HG02884 (cell line): ENCODE data around the gene CRISPLD2.
"Not testable (repeated sequence)": the region's sequence is repeated elsewhere in the genome, so short reads cannot be mapped to it uniquely, and the experiment has no call there.

Experiments
- ATAC-seq: cut with Tn5 transposase; IDR thresholded peaks from one replicate; pipeline ENCODE4 v1.9.1; 2021; ENCODE audit warnings: mild to moderate bottlenecking, moderate library complexity; ENCODE audit not compliant: unreplicated experiment

The CRISPLD2 gene

DNA sequence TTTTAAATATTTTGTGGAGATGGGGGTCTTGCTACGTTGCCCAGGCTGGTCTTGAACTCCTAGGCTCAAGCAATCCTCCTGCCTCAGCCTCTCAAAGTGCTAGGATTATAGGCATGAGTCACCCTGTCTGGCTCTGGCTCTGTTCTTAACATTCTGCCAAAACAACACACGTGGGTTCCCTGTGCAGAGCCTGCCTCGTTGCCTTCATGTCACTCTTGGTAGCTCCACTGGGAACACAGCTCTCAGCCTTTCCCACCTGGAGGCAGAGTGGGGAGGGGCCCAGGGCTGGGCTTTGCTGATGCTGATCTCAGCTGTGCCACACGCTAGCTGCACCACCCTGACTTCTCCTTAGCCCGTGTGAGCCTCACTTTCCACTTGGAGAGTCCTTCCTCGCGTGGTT, 19.3 kb downstream of the CRISPLD2 start:
- ATAC-seq = no peak

DNA sequence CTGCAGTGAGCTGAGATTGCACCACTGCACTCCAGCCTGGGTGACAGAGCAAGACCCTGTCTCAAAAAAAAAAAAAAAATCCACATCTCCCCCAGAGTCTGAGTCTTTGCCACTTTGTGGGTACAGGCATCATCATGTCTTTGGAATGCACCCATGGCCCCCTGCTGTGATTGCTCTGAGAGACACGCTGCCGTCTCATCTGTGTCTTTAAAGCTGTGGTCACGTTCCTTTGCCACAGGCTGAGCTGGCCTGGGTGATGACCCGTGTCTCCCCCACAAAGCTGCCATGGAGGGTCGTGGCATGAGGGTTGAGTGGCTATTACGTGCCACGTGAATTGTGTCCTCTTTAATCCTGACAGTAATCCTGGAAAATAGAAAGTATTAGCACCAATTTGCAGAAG, 20.2 kb downstream of the CRISPLD2 start:
- no peak for ATAC-seq

DNA sequence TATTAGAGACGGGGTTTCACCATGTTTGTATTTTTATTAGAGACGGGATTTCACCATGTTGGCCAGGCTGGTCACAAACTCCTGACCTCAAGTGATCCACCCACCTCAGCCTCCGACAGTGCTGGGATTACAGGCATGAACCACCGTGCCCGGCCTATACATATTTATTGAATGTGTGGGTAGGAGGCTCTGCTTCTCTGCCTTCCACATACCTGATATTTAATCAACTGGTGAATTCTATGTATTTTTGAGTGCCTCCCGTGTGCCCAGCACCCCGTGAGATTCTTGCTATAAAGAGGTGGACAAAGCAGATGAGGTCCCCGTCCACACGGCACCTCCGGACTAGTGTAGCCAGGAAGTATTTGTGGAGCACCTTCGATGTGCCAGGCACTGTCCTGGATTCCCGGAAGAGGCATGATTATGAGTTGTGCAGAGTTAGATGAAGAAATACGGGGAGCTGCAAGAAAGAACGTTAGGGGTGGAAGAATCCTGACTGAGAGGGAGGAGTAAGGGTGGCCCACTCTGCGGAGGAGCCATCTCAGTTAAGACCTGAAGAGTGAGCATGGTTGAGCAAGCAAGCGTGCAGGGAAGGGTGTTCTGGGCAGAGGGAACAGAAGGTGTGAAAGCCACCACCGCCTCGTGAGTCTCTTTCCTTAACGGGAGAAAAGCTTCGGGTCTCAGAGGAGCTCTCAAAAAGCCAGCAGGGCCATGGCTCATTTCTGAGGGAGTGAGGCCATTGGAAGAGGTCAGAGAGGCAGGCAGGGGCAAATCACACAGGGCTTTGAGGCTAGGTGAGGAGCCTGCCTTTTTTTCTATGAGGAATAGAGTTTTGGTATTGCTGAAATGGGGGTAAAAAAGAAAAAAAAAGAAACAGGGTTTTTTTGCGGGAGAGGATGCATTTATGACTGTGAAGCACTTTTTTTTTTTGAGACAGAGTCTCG, 21.2 kb downstream of the CRISPLD2 start:
- no peak for ATAC-seq

DNA sequence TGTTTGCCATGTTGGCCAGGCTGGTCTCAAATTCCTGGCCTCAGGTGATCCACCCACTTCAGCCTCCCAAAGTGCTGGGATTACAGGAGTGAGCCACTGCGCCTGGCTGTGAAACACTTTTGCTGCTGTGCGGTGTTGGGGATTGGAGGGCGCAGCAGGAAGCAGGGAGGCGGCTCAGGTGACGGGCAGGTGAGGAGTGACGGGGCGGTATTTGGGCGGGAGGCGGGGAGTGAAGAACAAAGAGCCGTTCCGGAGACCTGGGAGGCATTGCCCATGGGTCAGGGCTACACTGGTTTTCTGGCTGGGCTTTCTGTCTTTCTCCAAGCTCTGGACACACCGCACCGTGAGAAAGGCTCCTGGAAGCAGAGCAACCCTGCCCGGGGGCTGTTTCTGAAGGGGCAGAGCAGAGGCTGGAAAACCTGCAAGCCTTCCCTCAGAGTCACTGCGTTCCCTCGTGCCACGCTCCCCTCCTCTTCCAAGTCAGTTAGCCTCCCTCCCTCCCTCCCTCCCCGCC, 22.1 kb downstream of the CRISPLD2 start:
- no peak for ATAC-seq

DNA sequence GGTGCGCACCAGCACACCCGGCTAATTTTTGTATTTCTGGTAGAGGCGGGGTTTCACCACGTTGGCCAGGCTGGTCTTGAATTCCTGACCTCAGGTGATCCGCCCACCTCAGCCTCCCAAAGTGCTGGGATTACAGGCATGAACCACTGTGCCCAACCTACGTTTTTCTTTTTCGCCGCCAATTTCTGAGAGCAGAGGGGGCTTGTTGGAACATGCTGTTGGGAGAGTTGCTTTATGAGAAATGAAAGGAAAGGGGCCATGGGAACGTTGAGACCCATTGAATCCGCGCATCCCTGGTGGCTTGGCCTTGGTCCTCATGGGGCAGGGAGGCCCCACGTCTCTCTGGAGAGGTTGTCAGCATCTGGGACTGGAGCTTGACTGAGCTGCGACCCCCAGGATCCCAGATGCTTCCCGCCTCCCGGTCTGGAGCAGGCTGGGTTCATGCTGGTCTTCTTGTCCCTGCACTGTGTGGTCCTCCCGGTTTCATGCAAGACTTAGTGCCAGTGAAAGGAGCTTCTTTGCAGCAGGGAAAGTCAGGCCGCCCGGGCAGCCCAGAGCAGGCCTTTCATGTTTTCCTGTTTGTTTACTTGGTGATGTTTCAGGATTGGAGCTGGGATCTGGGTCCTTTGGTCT, 22.8 kb downstream of the CRISPLD2 start:
- no peak for ATAC-seq

DNA sequence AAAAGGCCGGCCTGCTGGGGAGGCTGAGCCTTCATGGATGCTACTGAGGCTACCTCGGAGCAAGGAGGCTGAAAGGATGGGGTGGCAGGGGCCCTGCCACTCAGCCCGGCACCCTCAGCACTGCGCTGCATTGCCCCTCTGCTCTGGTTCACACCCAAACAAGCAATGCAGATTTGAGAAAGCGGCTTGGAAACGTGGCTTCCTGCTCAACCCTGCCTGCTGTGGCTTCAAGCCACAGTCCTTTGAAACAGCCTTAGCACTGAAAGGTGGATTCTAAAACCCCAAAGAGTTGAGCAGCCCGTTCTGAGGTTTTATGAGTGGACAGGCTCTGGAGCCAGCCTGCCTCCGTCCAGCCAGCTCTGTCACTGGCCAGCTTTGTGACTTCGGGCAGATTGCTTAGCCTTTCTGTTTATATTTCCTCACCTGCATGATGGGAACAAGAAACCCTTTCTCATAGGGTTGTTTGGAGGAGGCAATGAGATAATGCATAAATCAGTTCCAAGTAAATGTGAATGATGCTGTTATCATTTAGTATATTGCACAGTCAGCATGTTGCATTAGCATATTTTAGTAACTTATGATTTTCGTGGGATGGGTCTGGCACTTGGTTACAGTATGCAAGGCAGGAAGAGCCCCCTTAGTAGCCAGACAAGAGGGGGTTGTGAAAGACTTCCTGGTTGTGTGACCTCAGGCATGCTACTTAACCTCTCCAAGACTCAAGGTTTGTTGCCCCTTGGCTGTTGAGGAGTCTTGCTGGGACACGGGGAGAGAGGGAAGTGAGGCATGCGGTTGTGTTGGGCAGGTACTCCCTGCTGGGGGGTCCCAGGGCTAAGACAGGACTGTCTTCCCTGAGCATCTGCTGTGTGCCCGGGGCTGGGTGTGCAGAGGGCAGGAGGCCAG, 23.6 kb downstream of the CRISPLD2 start:
- no peak for ATAC-seq

DNA sequence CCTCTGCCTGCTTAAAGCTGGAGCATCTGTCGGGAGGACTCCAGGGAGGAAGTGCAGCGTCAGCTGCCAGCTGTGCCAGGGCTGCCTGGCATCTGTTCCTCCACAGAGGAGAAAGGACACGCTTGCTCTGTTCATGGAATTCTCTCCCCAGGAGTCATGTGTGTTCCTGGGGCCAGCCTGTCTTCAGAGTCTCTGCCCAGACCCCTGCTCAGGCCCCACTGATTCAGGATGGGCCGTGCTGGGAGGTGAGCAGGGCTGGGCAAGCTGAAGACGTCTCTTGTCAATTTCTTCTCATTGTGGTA, 24.2 kb downstream of the CRISPLD2 start:
- no peak for ATAC-seq

DNA sequence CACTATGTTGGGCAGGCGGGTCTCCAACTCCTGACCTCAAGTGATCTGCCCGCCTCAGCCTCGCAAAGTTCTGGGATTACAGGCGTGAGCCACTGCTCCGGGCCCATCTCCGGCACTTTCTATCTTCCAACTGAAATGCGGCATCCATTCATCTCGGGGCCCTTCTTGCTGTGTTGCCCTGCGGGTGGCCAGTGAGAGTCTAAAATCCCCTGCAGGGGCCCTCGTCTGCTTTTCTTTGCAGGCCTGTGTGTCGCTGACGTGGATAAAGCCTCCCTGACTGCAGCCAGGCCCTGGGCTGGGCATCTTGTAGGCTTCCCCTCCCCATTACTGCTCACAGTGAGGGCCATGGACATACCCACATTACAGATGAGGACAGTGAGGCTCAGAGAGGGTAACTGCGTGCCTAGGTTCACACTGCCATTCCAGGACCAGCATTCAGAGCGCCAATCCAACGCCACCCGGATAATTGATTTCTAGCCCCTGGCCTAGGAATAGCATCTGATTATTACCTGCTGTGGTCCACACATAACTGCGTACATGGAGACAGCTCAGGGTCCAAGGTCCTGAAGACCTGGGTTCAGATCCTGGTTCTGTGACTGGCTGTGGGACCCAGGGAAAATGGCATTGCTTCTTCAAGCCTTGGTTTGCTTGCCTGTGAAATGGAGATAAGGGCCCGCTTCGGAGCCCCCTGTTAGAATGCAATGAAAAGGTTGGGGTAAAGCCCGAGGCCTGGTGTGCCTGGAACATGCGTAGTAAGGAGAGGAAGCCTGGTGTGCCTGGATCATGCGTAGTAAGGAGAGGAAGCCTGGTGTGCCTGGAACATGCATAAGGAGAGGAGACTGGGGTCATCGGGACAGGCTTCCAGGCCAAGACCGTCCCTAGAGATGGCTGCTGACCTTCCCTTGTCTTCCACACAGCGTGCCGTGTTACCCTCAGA, 25.0 kb downstream of the CRISPLD2 start:
- no peak for ATAC-seq

DNA sequence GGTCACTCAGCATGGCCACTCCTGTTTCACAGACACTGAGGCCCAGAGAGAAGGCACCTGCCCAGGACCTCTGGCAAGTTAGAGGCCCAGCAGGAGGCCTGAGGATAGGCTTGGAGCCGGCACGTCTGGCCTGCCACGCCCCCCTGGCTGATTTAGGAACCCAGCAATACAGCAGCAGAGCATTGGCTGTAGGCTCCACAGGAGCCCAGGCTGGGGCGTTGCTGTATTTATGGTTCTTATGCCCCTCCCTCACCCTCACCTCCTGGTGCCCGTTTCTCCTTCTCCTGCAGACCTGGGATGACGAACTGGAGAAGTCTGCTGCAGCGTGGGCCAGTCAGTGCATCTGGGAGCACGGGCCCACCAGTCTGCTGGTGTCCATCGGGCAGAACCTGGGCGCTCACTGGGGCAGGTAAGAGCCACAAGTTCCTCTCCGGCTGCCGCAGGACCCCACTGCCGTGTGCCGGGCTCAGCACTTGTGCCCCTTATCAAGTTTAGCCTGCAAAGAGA, 25.8 kb downstream of the CRISPLD2 start:
- ATAC-seq = no peak

DNA sequence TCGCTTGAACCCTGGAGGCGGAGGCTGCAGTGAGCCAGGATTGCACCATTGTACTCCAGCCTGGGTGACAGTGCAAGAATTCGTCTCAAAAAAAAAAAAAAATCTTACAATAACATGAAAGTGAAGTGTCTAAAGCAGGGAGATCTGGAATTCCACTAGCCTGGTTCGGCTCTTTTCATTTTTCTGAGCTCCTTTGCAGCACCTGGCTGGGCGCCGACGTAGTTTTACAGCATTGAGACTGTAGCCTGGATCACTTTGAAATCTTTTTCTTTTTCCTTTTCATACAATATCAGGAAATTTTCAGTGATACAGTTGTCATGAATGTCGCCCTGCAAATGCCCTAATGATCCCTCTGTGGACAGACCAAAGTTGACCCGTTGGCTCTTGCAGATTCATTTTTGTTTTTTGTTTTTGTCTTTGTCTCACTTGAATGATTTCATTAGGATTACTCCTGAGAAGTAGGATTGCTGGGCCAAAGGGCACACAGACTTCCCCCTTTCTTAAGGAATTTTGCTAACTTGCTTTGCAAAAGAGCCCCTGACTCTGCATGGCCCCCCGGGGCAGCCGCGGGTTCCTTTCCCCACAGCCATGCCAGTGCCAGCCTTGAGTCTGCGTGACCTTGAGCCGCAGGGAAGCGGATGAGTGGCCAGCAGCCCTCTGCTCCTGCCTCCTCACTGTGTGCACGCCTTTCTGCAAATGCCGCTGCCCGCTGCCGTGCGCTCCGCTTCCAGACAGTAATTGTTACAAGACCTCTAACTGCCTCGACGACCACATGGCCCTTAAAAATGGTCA, 28.0 kb downstream of the CRISPLD2 start:
- ATAC-seq = no peak

DNA sequence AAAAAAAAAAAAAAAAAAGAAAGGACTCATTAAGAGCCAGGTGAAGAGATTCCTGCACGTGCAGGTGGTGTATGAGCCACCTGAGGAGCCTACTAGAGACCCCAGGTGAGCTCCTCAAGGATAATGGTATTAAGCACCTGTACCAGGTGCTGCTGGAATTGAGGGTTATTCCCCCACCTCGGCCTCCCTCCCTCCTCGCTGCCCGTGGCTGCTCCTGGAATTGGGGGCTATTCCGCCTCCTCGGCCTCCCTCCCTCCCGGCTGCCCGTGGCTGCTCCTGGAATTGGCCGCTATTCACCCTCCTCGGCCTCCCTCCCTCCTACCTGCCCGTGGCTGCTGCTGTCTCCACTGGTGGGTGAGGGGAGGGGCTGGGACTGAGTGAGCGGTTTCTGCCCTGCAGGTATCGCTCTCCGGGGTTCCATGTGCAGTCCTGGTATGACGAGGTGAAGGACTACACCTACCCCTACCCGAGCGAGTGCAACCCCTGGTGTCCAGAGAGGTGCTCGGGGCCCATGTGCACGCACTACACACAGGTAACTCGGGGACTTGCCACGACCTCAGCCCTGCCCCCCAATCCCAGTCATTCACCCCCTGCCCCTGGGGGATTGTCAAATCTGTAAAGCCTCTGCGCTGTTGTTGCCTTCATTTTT, 29.3 kb downstream of the CRISPLD2 start:
- ATAC-seq = no peak

DNA sequence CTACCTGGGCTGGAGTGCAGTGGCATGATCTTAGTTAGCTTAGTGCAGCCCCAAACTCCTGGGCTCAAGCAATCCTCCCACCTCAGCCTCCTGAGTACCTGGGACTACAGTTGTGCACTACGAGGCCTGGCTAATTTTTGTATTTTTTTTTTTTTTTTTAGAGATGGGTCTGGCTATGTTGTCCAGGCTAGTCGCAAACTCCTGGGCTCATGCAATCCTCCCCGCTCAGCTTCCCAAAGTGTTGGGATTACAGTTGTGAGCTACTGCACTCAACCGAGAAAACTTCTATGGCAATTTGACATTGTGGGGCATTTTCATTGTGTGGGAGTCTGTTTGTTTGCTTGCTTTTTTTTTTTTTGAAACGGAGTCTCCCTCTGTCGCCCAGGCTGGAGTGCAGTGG, 30.0 kb downstream of the CRISPLD2 start:
- ATAC-seq = no peak

DNA sequence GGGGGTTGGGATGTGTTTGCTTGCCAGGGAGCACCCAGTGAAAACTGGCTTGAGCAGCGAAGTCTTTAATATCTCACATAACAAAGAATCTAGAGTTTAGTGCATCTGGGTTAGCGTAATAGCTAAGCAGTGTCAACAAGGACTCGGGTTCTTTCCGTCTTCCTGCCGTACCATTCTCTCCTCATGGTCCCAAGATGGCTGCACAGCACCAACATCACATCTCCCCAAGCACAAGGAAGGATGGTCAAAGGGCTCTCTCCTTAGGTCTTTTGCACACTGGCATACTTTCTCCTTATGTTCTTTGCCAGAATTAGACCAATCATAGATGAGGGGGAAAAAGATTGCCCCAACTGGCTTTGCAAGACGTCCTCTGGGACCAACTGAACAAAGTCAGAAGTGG, 30.9 kb downstream of the CRISPLD2 start:
- no peak for ATAC-seq

DNA sequence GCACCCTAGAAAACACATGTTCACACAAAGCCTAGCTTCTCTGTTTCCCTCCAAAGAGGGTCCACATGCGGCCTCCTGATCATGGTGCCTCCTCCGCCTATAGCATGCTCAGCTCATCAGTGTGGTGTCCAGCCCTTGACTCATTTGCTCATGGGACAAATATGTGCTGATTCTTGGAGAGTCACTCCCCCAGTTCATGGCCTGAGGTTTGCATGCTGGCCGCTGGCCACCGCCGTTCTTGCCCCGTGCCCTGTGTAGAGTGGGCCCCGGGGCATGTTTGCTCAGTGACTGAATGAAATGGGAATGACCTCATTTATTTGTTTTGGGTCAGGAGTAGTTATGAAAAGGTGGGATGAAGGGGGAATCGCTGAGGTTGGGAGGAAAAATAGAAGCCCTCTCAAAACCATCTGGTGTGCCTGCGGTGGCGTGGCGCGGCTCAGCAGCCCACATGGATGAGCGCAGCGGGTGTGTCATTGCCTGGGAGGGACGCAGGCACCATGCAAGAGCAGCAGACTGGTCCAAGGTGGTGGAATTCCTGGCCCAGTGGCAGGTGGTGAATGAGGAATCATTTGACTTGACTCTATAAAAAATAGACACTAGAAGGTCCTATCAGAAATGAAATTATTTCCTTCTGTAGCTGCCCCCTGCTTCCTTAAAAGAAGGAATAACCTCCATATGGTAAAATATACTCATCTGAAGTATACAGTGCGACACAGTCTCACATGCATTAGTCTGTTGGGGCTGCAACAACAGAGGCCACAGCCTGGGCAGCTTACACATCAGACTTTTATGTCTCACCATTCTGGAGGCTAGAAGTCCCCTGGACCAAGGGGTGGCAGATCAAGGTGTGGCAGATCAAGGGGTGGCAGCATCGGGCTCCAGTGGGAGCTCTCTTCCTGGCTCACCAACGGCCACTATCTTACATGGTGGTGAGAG, 31.7 kb downstream of the CRISPLD2 start:
- ATAC-seq = no peak

DNA sequence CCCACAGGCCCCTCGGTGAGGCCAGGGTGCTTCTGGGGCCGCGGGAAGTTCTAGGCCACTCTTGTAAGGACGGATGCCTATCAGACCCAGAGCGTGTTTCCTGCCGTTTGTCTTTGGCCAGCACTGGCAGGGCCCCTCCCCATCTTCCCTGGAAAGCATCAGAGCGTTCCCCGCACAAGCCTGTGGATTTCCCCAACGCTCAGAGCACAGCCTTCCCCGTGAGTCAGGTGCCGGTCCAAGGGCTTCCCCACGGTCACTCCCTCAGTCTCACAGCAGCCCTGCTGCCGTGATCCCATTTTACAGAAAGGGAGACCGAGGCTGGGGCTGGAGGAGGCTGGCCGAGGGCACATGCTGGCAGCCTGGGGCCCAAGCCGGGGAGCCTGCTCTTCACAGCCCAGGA, 33.7 kb downstream of the CRISPLD2 start:
- ATAC-seq = no peak

DNA sequence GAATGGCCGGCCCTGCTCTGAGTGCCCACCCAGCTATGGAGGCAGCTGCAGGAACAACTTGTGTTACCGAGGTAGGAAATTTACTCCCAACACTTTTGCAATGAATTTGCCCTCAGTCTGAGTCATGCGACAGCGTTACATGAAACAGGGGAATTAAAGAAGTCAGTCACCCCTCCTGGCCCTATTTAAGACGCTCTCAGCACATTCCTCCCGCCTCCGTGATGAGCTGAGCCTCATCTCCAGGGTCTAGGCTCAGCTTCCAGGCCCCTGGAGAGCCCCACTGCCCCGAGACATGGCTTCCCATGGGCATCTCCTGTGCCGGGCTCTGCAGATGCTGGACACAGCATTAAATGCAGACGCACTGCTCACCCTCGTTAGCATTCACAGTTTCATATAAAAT, 35.0 kb downstream of the CRISPLD2 start:
- no peak for ATAC-seq

DNA sequence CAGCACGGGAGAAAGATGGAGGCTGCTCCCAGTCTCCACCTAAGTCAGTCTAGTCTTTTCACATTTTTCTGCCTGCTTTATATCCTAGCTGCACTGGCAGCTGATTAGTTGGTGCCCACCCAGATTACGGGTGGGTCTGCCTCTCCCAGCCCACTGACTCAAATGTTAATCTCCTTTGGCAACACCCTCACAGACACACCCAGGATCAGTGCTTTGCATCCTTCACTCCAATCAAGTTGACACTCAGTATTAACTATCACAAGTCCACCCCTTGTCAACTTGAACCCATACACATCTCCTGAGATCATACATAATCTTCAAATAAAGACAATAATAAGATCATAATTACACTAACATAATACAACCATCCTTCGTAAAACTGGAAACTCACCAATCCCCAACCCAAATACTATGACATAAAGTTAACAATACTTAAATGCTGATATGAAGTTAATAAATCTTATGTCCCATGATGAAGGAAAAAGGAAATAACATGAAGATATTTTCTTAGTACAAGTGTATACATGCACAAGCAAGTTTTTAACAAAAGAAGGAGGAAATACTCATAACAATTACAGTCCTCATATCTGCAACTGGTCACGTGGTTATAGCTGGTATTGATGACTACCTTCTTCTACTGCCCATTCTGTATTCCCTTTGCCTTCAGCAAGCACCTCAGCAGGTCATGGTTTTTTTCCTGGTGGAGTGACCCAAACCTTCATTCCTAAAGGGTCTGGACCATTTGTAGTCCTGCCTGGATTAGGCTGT, 35.8 kb downstream of the CRISPLD2 start:
- not testable (repeated sequence) for ATAC-seq
